ENCODE measurements around the gene RILP. TPM values are rescaled to one million over a fixed set of nuclear protein-coding genes. Genes with fewer than 3 reads are reported as not detected.
A peak's percentile ranks its signal among the peaks of the same experiment; 100 is the strongest.

Gene RILP
- total and polyA plus RNA-seq, 2 experiments from 2014 or later: 10.3 to 11.1 TPM

- H3K36me3 ChIP-seq (replicated peaks; ENCODE audit: insufficient read depth, low read depth): no peaks in the 10 kb centered on the region
- no peaks in the 10 kb centered on the region for H3K27me3 ChIP-seq
- H2AFZ ChIP-seq: no peak overlapping the region
- H3K9me3 ChIP-seq (ENCODE audit: low read depth): no peaks in the 10 kb centered on the region
- no peaks in the 10 kb centered on the region for H3K79me2 ChIP-seq
- H3K9me2 ChIP-seq (replicated peaks; ENCODE audit: insufficient read depth): no peaks in the 10 kb centered on the region
- no peak for DNase-seq (ENCODE audit: low spot score)
- no peak overlapping the region for H3K27ac ChIP-seq
- no peak overlapping the region for H3K4me3 ChIP-seq
- peaks cover 6% of the 10 kb centered on the region for H3K4me1 ChIP-seq (ENCODE audit: insufficient read depth)
- 92% methylated on average over 10 of the region's 10 CpGs for WGBS (ENCODE audit: low lambda C conversion rate, missing lambda C conversion rate)
- TF ChIP-seq EZH2 (IDR thresholded peaks at IDR 0.05; ENCODE audit: borderline replicate concordance): no peak
- TF ChIP-seq EZH2phosphoT487 (IDR thresholded peaks at IDR 0.05; ENCODE audit: low read depth, severe bottlenecking, unreplicated experiment): no peak
- TF ChIP-seq CTCF (IDR thresholded peaks at IDR 0.05; ENCODE audit: poor library complexity): no peak
- no peaks in the 10 kb centered on the region for H4K20me1 ChIP-seq (ENCODE audit: insufficient read depth, poor library complexity, severe bottlenecking)
- H3K4me2 ChIP-seq: no peak overlapping the region
These were observed 38.0 kb downstream of the RILP start for GRCh38 chr17:1611715-1612114.

DNA sequence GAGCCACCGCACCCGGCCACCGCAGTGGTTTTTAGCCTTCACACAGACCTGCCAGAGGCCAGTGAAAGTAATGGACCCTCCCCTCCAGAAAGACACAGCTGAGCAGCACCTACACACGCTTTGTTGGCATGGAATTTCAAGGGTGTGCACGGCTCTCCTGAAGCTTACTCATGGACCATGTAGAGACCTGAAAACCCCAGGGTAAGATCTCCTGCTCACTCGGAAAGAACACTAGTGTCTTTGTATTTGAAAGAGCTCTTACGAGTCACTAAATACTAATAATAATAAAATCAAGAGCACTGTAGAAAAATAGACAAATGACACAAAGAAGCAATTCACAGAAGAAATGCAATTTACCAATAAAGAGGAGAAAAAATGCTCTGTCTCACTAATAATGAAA is 41.0 kb downstream of the RILP start:
- no peak for TF ChIP-seq EZH2 (IDR thresholded peaks at IDR 0.05; ENCODE audit: borderline replicate concordance)
- no peak for TF ChIP-seq EZH2phosphoT487 (IDR thresholded peaks at IDR 0.05; ENCODE audit: low read depth, severe bottlenecking, unreplicated experiment)
- no peak for TF ChIP-seq CTCF (IDR thresholded peaks at IDR 0.05; ENCODE audit: poor library complexity)
- no peaks in the 10 kb centered on the region for H3K9me2 ChIP-seq (replicated peaks; ENCODE audit: insufficient read depth)
- WGBS (ENCODE audit: low lambda C conversion rate, missing lambda C conversion rate): 98% methylated on average over 7 of the region's 7 CpGs
- H3K4me2 ChIP-seq: no peak overlapping the region
- H3K4me1 ChIP-seq (ENCODE audit: insufficient read depth): peaks cover 6% of the 10 kb centered on the region
- H3K4me3 ChIP-seq: no peak overlapping the region
- no peak overlapping the region for H2AFZ ChIP-seq
- DNase-seq (ENCODE audit: low spot score): peak; percentile 2
- H4K20me1 ChIP-seq (ENCODE audit: insufficient read depth, poor library complexity, severe bottlenecking): no peaks in the 10 kb centered on the region
- H3K79me2 ChIP-seq: no peaks in the 10 kb centered on the region
- no peaks in the 10 kb centered on the region for H3K9me3 ChIP-seq (ENCODE audit: low read depth)
- H3K27ac ChIP-seq: no peak overlapping the region
- H3K36me3 ChIP-seq (replicated peaks; ENCODE audit: insufficient read depth, low read depth): no peaks in the 10 kb centered on the region
- H3K27me3 ChIP-seq: no peaks in the 10 kb centered on the region

GRCh38 chr17:1607971-1608320 is 41.7 kb downstream of the RILP start:
- WGBS (ENCODE audit: low lambda C conversion rate, missing lambda C conversion rate): 55% methylated on average over 5 of the region's 5 CpGs

More at GRCh38 chr17:1607971-1608320, 41.7 kb downstream of the RILP start:
- H2AFZ ChIP-seq: no peak overlapping the region
- H3K4me3 ChIP-seq: no peak overlapping the region
- no peaks in the 10 kb centered on the region for H3K36me3 ChIP-seq (replicated peaks; ENCODE audit: insufficient read depth, low read depth)
- no peaks in the 10 kb centered on the region for H3K27me3 ChIP-seq
- TF ChIP-seq EZH2phosphoT487 (IDR thresholded peaks at IDR 0.05; ENCODE audit: low read depth, severe bottlenecking, unreplicated experiment) (no peak), EZH2 (IDR thresholded peaks at IDR 0.05; ENCODE audit: borderline replicate concordance) (no peak), CTCF (IDR thresholded peaks at IDR 0.05; ENCODE audit: poor library complexity) (no peak)
- no peaks in the 10 kb centered on the region for H3K9me2 ChIP-seq (replicated peaks; ENCODE audit: insufficient read depth)
- H3K79me2 ChIP-seq: no peaks in the 10 kb centered on the region
- H3K4me1 ChIP-seq (ENCODE audit: insufficient read depth): peaks cover 6% of the 10 kb centered on the region
- H3K4me2 ChIP-seq: no peak overlapping the region
- peak overlapping the region; percentile 69 for H3K27ac ChIP-seq
- H4K20me1 ChIP-seq (ENCODE audit: insufficient read depth, poor library complexity, severe bottlenecking): no peaks in the 10 kb centered on the region
- no peaks in the 10 kb centered on the region for H3K9me3 ChIP-seq (ENCODE audit: low read depth)
- DNase-seq (ENCODE audit: low spot score): peak; percentile 3

All from hepatocyte (in vitro differentiated cells).